PC-9 (cell line): ENCODE data around the gene PMPCB.

Source experiments
- CTCF ChIP-seq: fragments of 200-600 bp; sonication (generic); conservative IDR thresholded peaks from 2 replicates; pipeline ENCODE4 v1.6.1; 2017; ENCODE audit warnings: mixed run types, antibody characterized with exemption, mild to moderate bottlenecking, moderate library complexity
- EZH2 ChIP-seq: fragments of 200-600 bp; sonication (generic); IDR thresholded peaks from 2 replicates; pipeline ENCODE4 v1.8.0; 2017; ENCODE audit warnings: antibody characterized with exemption, low read depth

GRCh38 chr7:103325744-103326143 lies 28.5 kb downstream of the PMPCB start:
- no peak for TF ChIP-seq EZH2
- no peak for TF ChIP-seq CTCF
